ENCODE measurements around the gene GRM4.

Gene GRM4

DNA sequence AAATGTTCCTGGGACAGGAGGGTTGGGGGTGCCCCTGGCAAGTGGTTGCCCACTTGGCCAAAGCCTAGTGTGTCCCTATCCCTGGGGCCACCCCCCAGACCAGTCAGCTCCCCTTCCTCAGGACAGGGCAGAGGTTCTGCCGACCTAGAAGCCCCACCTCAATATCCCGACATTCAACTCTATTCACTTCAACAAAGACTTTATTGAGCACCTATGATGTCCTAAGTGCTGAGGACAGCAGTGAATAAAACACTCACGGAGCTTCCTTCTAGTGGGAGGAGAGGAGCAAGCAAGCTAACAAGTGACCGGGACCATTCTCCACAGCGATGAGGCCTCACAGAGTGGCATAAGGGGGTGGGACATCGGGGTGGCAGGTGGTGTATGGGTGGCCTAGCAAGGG, 52.7 kb downstream of the GRM4 start:
- Mint-ChIP-seq H3K36me3 (no peaks in the 10 kb centered on the region), H3K9me3 (no peaks in the 10 kb centered on the region), H3K27me3 (peaks cover 13% of the 10 kb centered on the region), H3K4me3 (no peak overlapping the region), H3K4me1 (no peaks in the 10 kb centered on the region), H3K27ac (peak overlapping the region; percentile 32)

DNA sequence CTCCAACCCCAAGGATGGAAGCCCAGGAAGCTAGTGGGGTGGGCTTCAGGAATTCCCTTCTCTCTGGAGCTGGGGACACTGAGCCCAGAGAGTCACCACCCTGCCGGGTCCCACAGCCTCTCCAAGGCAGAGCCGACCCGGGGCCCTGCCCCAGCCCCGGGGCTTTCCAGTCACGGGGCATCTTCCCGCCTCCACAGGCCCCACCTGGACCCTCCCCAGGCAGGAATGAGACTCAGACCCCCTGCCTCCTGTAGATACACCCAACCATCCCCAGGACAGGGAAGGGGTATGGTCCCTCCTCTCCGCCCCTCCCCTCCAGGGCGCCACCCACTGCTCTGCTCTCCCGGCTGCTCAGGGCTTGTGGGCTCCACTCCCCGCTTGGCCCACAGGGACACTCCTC, 53.3 kb downstream of the GRM4 start:
- peaks cover 13% of the 10 kb centered on the region for H3K27me3 Mint-ChIP-seq
- no peak overlapping the region for H3K4me3 Mint-ChIP-seq
- H3K9me3 Mint-ChIP-seq: no peaks in the 10 kb centered on the region
- H3K36me3 Mint-ChIP-seq: no peaks in the 10 kb centered on the region
- H3K4me1 Mint-ChIP-seq: no peaks in the 10 kb centered on the region
- no peak overlapping the region for H3K27ac Mint-ChIP-seq

DNA sequence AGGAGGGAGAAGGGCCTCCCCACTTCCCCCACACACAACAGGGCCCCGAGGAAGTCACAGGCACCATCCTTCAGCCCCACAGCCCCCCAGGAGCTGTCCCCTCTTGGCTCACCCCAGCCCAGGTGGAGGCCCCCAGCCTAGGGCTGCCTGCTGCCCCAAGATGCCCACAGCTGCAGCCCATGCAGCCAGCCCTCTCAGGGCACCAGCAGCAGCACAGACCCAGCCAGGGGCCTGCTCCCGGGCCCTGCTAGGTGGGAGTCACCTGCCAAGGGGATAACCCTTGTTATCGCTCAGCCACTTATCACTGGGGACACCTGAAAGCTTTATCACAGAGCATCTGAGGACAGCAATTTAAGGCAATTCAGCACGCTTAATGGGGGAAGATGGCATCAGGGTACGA, 55.0 kb downstream of the GRM4 start:
- no peaks in the 10 kb centered on the region for H3K36me3 Mint-ChIP-seq
- H3K27me3 Mint-ChIP-seq: peaks cover 9% of the 10 kb centered on the region
- no peaks in the 10 kb centered on the region for H3K4me1 Mint-ChIP-seq

DNA sequence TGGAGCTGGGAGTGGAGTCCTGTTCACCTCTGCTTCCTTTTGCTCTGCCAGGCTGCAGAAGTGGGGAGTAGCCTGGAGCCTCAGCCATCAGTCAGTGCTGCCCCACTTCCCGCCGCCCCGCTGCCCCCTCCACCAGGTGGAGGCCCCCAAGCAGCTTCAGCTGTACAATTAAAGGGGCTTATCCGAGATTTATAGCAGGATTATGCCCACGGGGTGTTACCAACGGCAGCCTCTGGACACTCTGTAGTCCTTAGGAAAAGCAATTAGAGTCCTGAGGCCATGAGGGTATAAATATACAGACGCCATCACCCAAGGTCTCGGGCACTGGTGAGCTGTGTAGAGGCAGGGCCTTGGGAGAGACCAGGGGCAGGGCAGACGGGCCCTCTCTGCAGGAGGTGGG, 55.4 kb downstream of the GRM4 start:
- Mint-ChIP-seq H3K36me3 (no peaks in the 10 kb centered on the region), H3K27ac (no peak overlapping the region), H3K4me3 (no peak overlapping the region), H3K27me3 (peaks cover 6% of the 10 kb centered on the region), H3K4me1 (no peaks in the 10 kb centered on the region), H3K9me3 (no peaks in the 10 kb centered on the region)

More for the DNA sequence above, 55.0 kb downstream of the GRM4 start:
- Mint-ChIP-seq H3K4me3 (no peak overlapping the region), H3K9me3 (no peaks in the 10 kb centered on the region), H3K27ac (no peak overlapping the region)

DNA sequence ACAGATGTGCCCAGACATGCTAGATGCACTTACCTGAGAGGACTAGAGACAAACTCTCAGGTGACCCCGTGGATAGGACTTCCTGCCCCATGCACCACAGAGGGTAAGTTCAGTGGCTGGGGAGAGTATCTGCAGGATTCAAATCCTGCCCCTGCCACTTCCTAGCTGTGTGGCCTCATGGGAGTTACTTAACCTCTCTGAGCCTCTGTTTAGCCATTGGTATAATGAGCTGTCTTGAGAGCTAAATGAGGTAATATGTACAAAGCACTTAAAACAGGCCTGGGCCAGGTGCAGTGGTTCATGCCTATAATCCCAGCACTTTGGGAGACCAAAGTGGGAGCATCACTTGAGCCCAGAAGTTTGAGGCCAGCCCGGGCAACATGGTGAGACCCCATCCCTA, 59.3 kb downstream of the GRM4 start:
- H3K27ac Mint-ChIP-seq: no peak overlapping the region
- no peaks in the 10 kb centered on the region for H3K36me3 Mint-ChIP-seq
- no peaks in the 10 kb centered on the region for H3K4me1 Mint-ChIP-seq
- no peaks in the 10 kb centered on the region for H3K9me3 Mint-ChIP-seq
- H3K27me3 Mint-ChIP-seq: no peaks in the 10 kb centered on the region
- H3K4me3 Mint-ChIP-seq: no peak overlapping the region

DNA sequence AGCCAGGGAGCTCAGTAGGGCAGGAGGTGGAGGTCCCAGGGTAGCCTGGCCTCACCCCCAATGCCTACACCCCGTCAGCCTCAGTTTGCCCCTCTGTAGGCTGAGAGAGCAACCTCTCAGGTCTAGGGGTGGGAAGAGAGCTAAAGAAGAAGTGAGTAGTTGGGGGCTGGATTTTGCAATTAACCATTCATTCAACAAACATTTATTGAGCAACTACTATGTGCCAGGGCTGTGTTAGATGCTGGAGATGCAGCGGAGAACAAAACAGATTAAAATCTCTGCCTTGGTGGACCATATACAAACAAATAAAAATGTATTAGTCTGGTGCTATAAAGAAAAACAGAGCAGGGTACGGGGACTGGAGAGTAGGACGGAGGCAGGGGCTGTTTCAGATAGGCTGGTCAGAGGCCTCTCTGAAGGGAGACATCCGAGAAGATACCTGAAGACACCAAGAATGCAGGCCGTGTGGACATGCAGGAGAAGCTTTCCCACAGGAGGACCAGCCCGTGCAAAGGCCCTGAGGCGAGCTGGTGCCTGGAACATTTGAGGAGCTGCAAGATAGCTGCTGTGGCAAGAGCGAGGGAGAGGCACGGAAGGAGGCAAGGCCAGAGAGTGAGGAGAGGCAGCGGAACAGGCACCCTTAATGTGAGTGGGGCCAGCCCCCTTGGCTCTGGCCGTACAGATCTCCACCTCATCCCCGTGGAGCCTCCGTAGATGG, 60.3 kb downstream of the GRM4 start:
- Mint-ChIP-seq H3K9me3 (no peaks in the 10 kb centered on the region), H3K36me3 (no peaks in the 10 kb centered on the region), H3K4me3 (no peak overlapping the region), H3K27ac (no peak overlapping the region), H3K4me1 (no peaks in the 10 kb centered on the region), H3K27me3 (no peaks in the 10 kb centered on the region)

DNA sequence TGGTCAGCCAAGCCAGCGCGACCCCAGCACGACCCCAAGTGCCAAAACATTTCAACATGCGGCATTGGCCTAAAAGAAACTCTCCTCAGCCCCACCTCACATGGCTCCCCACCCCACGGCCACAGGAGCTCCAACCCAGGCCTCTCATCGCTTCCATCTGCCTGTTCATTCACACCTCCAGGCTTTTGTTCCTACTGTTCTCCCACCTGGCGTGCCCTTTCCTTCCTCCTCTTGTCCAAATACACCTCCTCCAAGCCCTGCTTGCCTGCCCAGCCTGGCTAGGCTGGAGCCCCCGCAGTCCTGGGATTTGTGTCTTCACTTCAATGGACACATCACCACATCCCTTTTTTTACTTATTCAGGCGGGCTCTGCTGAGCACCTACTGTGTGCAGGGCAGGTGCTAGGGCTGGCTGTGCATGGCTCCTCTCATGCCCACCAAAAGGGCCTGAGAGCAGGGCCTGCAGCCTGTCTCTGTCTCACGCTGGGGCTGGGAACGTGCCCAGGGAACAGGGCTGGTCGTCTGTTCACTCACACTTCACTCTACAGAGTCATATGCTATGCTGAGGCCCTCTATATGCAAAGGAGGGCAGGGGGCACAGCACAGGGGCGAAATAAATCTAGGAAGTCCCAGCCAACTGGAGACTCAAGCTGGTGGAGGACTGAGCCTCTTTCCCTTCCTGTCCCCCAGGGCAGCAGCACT, 61.1 kb downstream of the GRM4 start:
- H3K27me3 Mint-ChIP-seq: no peaks in the 10 kb centered on the region
- no peaks in the 10 kb centered on the region for H3K36me3 Mint-ChIP-seq
- H3K9me3 Mint-ChIP-seq: no peaks in the 10 kb centered on the region
- no peaks in the 10 kb centered on the region for H3K4me1 Mint-ChIP-seq
- H3K4me3 Mint-ChIP-seq: no peak overlapping the region
- H3K27ac Mint-ChIP-seq: no peak overlapping the region

DNA sequence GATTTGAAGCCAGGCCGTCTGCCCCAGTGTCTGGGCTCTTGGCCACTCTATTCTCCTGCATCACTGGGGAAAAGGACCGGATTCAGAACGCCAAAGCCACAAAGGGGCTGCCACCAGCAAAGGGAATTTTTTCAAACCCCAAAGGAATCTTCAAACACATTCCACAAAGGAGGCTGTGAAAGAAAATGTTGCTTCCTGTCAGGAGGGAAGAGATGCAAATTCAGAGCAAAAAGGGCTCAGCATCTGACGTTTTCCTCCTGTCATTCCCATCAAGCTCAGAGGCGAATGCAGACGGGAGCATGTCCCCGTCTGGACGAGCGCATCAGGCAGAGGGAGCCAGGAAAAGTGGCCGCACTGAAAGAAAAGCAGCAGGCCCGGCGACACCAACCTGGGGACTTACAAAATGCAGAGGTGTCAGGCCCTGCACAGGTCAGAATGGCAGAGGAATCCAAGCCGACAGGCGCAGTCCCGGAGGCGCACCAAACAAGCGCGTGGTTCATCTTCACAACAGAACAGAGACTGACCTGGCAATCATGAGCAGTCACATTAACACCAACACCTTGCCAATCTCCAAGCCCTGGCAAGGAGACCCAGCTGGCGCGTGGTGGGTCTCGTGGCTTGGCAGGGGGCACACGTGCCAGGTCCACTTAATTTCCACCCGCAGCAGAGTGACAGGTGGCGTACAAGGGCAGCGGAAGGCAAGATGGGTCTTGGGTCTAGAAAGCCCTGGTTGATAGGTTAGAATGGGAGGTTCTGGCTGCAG, 62.8 kb downstream of the GRM4 start:
- no peaks in the 10 kb centered on the region for H3K27me3 Mint-ChIP-seq
- H3K36me3 Mint-ChIP-seq: no peaks in the 10 kb centered on the region
- no peaks in the 10 kb centered on the region for H3K4me1 Mint-ChIP-seq

DNA sequence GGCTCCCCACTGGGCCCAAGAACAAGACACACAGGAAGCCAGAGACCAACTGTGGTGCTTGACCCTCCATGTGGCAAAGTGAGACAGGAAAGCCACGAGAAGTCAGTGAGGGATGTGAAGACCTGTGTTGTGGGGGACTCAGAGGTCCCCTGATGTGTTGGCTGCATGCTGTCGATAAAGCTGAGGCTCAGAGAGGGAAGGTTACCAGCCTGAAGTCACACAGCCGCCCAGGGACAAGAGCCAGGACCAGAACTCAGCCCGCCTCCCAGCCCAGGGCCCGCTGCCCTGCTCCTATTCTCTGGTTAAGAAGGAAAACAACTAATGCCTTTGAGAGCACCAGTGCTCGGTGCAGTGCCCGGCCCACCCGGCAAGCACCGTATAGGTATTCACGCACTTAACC, 63.5 kb downstream of the GRM4 start:
- H3K9me3 Mint-ChIP-seq: no peaks in the 10 kb centered on the region
- no peaks in the 10 kb centered on the region for H3K27me3 Mint-ChIP-seq
- no peak overlapping the region for H3K27ac Mint-ChIP-seq
- H3K4me1 Mint-ChIP-seq: no peaks in the 10 kb centered on the region
- H3K36me3 Mint-ChIP-seq: no peaks in the 10 kb centered on the region
- H3K4me3 Mint-ChIP-seq: no peak overlapping the region

More for the DNA sequence above, 62.8 kb downstream of the GRM4 start:
- Mint-ChIP-seq H3K4me3 (no peak overlapping the region), H3K27ac (no peak overlapping the region), H3K9me3 (no peaks in the 10 kb centered on the region)

DNA sequence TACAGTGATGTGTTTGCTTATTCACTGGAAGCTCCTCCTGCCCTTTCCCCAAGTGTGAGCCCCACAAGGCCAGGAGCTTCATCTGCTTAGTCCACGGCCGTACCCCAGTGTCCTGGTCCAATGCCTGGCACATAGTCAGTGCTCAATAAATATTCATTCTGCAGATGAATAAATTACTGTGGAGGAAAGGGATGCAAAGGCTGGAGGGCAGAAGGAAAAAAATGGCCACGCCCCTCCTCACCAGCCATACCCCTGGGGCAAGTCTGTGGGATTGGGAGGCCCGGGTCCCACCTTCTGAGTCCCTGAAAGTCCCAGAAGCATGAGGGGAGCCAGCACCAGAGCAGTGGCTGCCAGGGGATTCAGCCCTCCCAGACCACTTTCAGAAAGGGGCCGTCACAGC, 65.5 kb downstream of the GRM4 start:
- H3K9me3 Mint-ChIP-seq: no peaks in the 10 kb centered on the region
- no peaks in the 10 kb centered on the region for H3K36me3 Mint-ChIP-seq
- no peaks in the 10 kb centered on the region for H3K4me1 Mint-ChIP-seq
- no peaks in the 10 kb centered on the region for H3K27me3 Mint-ChIP-seq
- H3K27ac Mint-ChIP-seq: no peak overlapping the region
- no peak overlapping the region for H3K4me3 Mint-ChIP-seq

DNA sequence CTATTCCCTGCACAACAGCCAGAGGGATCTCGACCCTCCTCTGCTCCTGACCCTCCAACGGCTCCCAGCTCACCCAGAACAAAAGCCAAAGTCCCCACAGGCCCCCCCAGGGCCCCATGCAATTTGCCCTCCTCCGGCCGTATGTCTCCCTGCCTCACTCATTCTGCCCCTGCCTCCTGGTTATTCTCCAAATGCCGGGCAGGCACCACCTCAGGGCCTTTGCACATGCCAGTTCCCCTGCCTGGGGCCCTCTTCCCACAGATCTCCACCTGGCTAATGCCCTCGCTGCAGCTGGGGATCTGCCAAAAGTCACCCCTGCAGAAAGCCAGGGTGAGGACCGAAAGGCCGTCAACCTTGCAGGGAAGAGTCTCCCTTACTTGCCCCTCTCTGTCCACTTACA, 66.0 kb downstream of the GRM4 start:
- Mint-ChIP-seq H3K9me3 (no peaks in the 10 kb centered on the region), H3K27me3 (no peaks in the 10 kb centered on the region), H3K4me3 (no peak overlapping the region), H3K27ac (no peak overlapping the region), H3K4me1 (no peaks in the 10 kb centered on the region), H3K36me3 (no peaks in the 10 kb centered on the region)

DNA sequence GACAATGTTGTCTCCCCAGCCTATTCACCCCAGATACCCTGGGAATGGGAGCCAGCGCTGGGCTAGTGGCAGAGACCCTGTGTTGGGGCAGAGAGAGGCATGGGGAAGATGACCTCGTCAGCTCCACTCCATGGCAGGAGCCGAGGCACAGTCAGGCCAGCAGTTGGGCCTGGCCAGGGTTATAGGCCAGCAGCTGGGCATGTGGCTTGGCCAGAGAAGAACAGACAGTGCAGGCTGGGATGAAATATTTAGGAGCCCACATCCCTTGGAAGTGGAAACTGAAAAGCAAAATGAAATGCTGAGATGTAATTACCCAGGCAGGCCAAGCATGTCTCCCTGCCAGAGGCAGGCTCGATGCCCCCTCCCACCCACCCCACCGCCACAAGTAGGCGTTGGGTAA, 70.0 kb downstream of the GRM4 start:
- H3K27ac Mint-ChIP-seq: no peak overlapping the region
- H3K9me3 Mint-ChIP-seq: no peaks in the 10 kb centered on the region
- no peaks in the 10 kb centered on the region for H3K36me3 Mint-ChIP-seq
- H3K4me3 Mint-ChIP-seq: no peak overlapping the region
- H3K4me1 Mint-ChIP-seq: no peaks in the 10 kb centered on the region
- no peaks in the 10 kb centered on the region for H3K27me3 Mint-ChIP-seq

DNA sequence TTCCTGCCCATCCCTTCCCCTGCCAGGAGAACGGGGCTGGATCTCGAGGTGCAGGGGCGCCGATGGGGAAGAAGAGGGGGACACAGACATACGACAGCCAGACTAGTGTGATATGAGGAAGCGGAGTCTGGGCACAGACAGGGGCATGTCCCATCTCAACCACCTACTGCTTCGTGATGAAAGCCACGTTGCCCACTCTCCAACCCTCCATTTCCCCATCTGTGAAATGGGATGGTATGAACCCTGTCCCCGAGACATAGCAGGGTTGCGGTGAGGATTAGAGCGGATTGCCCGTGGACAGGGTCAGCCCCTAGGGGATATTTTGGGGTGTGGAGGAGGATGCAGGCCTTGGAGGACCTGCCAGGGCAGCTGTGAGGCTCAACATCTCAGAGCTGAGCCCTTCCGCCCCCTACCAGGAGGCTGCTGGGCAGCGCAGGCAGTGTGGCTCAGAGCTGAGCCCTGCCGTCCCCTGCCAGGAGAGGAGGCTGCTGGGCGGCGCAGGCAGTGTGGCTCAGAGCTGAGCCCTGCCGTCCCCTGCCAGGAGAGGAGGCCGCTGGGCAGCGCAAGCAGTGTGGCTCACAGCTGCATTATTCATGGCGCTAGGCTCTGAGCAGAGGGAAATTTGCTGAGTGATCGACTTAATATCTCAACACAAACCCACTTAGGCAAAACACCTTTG, 71.7 kb downstream of the GRM4 start:
- H3K27ac Mint-ChIP-seq: no peak overlapping the region
- H3K36me3 Mint-ChIP-seq: no peaks in the 10 kb centered on the region

DNA sequence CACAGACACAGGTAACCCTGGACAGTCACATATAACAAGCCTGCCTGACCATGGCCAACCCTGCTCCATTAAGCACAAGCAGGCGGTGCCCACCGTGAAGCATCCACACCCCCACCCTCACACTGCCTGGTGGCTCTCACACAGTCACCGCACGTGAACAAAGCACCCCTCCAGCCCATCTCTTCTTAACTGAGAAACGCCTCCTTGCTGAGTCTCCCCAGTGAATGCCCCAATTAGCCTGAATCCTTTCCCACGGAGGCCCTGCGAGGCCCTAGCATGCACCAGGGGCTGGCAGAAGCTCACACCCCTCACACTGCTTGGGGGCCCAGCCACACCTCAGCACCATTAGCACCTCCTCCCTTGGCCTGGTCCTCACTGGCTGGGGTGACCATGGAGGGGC, 72.3 kb downstream of the GRM4 start:
- Mint-ChIP-seq H3K4me3 (no peak overlapping the region), H3K4me1 (no peaks in the 10 kb centered on the region), H3K27me3 (no peaks in the 10 kb centered on the region), H3K27ac (no peak overlapping the region), H3K36me3 (no peaks in the 10 kb centered on the region), H3K9me3 (no peaks in the 10 kb centered on the region)

More for the DNA sequence above, 71.7 kb downstream of the GRM4 start:
- no peaks in the 10 kb centered on the region for H3K4me1 Mint-ChIP-seq
- H3K9me3 Mint-ChIP-seq: no peaks in the 10 kb centered on the region
- no peak overlapping the region for H3K4me3 Mint-ChIP-seq
- H3K27me3 Mint-ChIP-seq: no peaks in the 10 kb centered on the region

DNA sequence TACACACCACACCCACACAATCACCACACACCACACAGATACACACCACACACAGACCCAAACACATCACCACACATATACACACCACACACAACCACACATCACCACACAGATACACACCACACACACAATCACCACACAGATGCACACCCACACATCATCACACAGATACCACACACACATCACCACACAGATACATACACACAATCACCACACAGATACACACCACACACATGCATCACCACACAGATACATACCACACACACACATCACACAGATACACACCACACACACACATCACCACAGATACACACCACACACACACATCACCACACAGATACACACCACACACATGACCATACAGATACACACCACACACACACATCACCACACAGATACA, 73.2 kb downstream of the GRM4 start:
- no peak overlapping the region for H3K27ac Mint-ChIP-seq
- H3K27me3 Mint-ChIP-seq: no peaks in the 10 kb centered on the region
- H3K4me3 Mint-ChIP-seq: no peak overlapping the region
- H3K36me3 Mint-ChIP-seq: no peaks in the 10 kb centered on the region
- H3K4me1 Mint-ChIP-seq: no peaks in the 10 kb centered on the region
- no peaks in the 10 kb centered on the region for H3K9me3 Mint-ChIP-seq
